Mesenteric fat pad (tissue), 1 donor: ENCODE measurements around the gene RAB34. TPM values are rescaled to one million over a fixed set of nuclear protein-coding genes. Genes with fewer than 3 reads are reported as not detected.

Experiments used
- DNase-seq: peaks from one replicate; pipeline ENCODE4 v3.0.0-alpha.2; 2020; ENCODE audit warnings: low spot score
- total RNA-seq: library from RNA; stranded (reverse); fragmentation: NEBNext Ultra II Directional; extraction: Animal tissue kit (Norgen Biotek cat#: 25700); gene quantifications from one replicate; pipeline ENCODE4 v1.2.1, GENCODE V29; 2021
- donor health status: DM: yes; HTN: yes; CAD: no.

Gene RAB34
- total RNA-seq, 1 donor from 2014 or later: 43.3 TPM

DNA sequence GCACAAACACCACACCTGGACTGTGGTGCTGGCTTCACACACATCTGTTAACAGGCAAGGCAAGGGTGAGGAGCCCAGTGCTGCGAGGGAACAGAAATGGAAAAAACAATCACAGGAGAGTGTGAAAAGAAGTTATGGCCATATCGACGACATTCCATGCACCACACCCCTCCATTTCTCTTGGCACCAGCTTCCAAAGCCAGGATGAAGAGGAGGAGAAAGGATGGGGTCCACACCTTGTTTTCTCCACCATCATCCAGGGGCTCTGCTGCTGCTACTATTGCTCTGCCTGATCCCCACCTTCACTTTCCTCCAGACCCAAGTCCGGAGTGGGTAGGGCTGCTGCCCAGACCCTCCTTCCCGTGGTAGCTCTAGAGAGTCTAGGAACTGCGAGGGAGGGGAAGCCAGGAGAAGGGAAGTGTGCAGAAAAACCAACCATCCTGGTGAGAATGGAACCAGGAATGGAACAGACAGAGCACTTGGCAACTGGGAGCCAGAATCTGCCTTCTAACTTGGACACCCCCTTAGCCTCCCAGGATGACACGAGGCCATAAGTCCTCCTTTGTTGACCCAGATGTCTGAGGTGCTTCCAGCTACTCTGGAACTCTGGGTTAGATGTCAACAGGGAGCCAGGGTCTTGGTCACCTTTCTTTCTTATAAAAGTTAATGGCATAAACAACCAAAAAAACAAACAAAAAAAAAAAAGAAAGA is 4.8 kb downstream of the RAB34 start:
- no peak for DNase-seq

DNA sequence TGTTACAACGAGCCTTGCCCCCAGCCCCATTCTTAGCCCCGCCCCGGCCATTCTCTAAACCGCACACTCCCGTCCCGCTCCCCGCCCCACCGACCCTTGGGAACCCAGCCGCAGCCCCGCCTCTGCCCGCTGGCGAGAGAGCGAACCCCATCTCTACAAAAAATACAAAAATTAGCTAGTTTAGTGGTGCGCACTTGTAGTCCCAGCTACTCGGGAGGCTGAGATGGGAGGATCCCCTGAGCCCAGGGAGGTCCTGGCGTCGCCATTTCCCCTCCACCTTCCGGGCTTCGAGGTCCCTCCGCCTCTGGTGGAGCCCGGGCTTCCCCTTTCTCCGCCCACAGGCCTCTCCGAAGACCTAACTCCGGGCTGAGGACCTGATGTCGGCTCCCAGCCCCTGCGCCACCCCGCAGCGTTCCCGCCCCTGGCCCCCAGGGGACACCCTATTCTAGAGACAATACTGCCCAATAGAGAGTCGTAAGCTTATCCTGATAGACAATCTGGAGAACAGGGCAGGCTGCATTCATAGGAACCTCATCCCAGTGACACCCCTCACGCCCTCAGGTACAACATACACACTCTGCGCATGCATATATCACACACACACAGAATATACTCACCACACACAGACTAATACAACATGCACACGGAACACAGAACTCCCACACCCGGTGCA is 5.5 kb downstream of the RAB34 start:
- no peak for DNase-seq

DNA sequence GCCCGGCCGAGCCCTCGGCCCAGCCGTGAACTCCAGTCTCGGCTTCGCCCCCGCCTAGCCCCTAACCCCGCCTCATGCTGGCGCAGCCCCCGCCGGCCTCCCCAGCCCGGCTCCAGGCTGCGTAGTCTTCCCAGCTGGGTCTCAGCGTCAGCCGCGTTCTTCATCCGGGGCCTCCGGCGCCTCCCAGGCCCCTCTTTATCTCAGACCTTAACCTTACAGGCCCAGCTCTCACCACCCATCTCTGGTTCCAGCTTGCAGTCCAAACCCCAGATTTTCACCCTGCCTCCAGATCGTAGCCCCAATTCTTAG is 6.0 kb downstream of the RAB34 start, which contains the start of gene PROCA1:
Gene PROCA1, minus strand, starts transcription at position 166 of the 309 bp plus-strand sequence. CDS start 228 bp downstream, outside the sequence.
- no peak for DNase-seq

DNA sequence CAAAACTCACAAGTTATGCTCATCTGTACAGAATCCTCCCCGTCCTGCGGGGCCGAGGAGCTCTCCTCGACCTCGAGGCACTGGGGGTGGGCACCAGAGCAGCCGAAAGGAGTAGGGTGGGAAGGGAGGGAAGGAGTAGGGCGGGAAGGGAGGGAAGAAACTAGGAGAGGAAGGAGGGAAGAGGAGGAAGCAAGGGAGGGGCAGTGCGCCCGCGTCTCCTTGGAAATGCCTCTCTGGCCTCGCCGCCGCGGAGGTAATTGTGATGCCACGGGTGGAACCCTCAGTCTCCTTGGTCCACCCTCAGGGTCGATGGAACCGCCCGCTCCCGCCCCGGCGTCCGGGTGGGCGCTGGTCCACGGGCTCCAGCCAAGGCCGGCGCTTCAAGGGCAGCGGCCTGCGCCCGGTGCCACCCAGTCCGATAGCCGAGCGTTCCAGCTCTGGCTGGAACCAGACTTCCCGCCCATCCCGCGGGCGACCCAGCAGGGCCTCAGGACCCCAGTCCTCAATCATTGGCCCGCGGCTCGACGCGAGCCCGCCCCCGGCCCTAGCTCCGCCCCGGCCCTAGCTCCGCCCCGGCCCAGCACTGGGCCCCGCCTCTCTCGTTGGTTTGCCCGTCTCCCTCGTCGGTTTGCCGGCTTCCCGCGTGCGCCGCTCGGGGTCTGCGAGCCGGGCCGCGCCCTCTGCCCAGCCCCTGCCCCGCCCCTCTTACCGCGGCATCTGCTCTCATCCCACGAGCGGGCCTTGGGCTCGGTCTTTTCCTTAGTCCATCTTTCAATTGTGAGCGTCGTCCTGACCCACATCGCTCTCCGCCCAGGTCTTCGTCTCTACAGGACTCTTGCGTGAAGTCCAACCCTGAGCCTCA is 6.6 kb downstream of the RAB34 start:
- DNase-seq: peak; percentile 96

DNA sequence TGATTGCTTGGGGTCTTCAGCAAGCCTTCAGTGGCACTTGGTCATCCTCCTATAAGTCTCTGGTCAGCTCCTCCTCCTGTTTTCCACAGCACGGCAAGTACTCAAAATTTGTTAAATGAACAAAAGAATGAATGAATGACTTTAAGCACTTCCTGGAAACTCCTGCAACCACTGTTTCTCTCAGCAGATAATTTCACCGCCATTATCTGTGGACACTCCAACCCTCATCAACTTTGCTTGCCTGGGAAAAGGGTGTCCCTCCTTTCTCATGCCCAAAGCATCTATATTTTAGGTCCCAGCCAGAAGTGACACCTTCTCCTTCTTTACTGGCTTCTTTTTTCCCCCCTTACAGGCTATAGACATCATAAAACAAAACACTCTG is 10.3 kb downstream of the RAB34 start:
- no peak for DNase-seq

DNA sequence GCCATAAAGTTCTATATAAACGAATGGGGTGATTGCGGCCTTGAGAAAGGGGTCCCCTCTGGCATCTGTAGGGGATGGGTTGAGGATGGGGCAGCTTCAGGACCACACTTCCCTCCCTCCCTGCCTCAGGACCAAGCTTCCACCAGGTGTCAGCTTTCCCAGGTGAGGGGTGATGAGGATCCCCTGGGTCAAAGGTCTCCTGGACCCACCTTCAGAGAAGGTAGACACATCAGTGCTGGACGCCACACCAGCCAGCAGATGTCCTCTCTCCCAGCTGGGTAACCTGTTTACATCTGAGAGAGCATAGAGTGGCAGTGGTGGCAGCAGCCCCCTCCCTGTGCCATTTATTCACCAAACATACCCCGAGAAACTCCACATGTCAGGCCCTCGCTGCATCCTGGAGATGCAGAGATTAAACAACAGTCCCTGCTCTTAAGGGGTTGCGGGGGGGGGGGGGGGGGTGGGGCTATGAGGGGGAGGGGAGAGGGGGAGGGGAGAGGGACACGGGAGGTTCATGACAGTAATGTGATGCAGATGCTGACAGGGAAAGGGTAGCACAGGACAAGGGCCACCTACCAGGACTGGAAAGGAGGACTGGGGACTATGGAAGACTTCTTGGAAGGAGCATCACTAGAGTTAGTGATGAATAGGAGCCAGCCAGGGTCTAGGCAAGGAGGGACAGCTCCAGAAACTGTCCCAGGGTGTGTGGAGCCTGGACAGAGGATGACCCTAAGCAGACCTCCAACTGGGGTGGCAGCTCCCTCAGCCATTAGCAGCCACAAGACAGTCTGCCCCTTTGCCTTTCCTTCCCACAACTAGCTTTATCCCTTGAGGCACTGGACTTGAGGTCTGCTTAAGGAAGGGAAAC is 11.0 kb downstream of the RAB34 start:
- DNase-seq: no peak

DNA sequence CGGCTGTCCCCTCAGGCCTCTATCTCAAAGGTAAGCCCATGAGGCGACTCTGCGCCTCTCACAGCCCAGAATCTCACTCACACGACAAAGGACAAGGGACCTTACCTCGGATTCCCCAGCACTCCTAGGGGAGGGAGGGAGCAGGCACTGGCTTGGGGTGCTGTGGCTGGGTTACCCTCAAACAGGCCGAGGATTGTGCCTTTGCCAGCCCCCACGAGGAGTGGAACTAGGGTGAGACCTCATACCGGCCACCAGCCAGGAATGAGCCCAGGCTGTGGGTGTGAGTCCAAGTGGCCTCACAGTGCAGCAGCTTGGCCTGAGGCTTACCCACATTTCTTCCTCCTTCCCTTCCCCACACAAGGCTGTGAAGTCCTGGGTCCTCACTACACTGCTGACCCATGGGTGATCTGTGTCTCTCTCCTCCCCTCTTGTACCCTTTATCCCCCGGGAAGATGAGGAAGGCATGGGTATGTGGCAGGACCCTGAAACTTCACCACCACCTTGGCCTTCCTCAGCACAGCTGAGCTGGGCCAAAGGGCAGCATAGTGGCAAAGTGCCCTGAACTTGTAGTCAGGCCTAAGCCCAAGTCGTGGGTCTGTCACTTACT is 11.8 kb downstream of the RAB34 start:
- no peak for DNase-seq

DNA sequence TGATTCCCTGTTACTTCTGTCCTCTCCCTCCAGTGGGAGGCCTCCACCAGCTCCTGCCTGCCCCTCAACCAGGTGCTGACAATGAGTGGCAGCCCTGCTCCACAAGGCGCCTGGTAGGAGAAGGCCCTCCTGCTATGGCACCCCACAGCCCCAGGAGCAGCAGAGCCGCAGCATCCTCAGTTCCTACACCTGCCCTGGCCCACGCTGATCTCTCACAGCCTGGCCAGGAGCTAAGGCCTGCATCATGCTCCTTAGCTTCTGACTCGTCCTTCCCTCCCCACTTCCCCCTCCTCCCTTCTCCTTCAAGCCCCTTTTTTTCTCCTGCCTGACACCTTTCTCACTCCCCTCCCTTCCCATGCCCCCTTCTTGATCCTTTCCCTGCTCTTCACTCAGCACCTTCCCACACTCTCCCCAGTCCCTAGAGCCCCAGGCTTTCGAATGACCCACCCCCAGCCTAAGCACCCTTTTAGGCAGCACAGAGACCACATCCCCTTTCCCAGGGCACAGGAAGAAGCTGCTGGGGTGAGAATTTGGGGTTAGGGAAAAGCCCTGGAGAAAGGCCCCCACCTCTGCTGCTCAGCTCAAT is 12.5 kb downstream of the RAB34 start:
- DNase-seq: no peak

DNA sequence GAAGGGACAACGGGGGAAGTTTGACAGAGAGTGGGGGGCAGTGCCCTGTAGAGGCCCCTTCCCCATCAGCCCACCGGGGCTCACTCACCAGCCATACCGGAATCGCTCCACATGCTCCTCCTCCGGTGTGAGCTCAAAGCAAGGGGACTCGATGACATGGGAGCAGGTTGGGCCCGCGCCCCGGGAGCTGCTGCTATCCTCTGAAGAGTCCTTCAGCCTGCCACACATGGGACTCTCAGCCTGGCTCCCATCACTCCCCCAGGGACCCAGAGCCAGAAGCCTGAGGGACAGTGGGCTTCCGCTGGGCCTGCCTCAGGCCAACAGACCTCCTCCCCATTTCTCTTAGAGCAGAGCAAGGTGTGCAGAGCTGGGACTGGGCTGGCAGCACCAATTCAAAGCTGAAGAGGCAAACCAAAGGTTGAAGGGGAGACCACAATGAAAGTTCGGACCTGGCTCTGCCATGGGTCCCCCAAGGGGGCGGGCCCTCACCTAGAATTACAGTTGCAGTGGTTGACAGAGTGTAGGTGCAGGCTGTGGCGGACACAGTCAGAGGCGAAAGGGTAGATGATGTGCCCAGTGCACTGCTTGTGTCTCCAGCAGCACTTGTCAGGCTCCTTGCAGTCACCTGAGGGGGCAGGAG is 13.3 kb downstream of the RAB34 start:
- no peak for DNase-seq

DNA sequence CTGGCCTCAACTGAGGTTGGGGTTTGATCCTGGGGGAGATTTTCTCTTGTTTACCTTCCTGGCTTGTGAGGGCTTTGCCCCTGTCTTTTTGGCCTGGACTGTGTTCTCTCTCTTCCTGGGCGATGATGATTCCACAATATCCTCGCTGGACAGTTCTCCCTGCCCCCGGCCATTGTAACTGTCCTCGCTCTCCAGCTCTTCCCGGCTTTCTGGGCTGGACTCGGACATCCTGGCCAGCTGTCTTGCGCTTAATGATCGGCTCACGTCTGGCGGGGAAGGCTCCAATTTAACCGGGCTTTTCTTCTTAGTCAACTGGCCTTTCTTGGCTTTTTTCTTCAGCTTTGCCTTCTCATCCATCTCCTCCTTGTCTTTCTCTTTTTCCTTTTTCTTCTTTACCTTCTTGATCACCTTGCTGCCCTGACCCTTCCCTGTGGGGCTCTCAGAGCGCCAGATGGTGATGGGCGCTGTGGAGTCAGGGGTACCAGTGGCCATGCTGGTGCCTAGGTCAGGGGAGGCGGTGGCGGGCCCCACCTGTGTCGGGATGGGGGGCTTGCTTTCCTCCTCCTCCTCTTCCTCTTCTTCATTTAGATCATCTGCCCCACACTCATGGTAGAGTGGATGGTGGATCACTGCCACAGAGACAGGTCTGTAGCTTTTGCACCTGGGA is 14.0 kb downstream of the RAB34 start:
- DNase-seq: no peak

DNA sequence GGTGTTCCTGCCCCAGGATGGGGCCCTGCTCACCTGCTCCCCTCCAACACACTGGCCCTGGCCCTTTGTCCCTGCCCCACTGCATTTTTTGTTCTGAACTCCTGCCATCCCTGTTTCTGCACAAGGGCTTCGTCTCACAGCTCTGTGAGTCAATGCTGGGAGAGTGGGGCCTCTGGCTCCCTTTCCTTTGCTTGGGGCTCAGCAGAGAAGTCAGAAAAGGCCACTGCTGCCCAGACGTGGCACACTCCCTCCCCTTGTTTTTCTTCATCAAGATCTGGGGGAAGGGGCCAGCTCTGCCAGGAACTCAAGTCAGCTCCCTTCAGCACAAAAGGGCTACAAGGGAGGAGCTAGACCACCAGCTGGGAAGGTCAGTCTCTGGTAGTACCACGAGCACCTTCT is 14.9 kb downstream of the RAB34 start:
- no peak for DNase-seq

DNA sequence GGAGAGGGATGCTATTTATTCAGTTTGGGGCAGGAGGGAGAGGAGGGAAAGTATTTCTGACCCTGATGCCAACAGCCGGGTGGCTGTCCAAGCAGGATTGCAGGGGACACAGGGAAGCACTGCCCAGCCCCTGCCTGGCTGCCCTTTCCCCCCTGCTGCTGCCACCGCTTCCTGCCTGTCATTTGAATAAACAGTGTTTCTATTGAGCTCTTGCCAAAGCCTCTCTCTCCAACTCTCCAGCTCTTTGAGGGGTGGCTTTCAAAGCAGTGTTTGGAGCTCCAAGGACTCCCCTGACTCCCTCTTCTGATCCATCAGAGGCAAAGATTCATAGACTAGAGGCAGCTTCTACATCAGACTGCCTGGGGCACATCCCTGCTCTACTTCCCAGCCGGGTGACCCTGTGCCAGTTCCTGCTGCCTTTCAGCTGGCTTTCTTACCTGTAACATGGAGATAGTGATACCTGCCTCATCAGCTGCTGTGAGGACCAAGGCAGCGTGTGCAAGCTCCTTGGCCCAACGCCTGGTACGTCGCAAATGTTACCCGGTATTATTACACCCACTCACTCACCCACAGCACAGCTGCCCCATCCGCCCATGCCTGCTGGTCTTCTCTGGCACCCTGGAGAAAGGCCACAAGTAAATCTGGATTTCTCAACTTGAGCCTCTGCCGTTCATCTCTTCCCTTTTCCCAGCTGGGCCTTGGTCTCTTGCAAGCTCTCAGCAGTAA is 15.5 kb downstream of the RAB34 start:
- DNase-seq: no peak

DNA sequence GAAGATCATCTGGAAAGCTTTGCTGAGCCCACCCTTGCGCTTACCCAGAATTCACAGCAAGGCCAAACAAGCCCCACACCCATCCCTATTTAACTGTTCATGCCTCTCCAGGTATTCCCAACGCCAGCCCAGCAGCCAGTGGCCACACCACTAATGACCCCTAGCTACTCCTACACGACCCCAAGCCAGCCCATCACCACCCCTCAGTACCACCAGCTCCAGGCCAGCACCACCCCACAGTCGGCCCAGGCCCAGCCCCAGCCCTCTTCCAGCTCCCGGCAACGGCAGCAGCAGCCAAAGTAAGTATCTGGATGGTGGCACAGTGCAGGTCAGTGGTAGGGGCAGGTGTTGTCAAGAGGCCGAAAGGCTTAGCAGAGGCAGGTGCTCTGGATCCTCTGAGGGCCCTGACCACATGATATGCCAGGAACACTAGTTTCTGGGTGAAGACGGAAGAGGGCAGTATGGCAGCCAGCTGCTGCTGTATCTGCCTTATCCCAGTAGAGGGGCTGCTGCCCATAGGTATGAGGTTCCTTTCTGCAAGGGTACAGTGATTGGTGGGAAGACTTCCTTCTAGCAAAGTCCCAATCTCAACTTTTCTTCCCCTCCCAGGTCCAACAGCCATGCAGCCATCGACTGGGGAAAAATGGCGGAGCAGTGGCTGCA is 16.7 kb downstream of the RAB34 start:
- no peak for DNase-seq

DNA sequence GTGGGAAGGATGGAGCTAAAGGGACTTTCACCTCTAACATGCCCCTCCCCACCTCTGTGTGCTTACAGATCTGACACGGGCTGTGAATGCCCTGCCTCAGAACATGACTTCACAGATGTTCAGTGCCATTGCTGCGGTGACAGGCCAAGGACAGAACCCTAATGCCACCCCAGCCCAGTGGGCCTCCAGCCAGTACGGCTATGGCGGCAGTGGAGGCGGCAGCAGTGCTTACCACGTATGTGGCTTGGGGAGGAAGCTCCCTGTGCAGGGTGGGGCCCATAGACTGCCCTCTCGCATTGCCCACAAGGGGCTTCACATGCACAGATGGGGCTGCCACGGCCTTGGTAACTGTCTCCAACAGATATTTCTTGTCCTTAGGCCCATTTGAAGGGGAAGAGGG is 17.4 kb downstream of the RAB34 start:
- no peak for DNase-seq

DNA sequence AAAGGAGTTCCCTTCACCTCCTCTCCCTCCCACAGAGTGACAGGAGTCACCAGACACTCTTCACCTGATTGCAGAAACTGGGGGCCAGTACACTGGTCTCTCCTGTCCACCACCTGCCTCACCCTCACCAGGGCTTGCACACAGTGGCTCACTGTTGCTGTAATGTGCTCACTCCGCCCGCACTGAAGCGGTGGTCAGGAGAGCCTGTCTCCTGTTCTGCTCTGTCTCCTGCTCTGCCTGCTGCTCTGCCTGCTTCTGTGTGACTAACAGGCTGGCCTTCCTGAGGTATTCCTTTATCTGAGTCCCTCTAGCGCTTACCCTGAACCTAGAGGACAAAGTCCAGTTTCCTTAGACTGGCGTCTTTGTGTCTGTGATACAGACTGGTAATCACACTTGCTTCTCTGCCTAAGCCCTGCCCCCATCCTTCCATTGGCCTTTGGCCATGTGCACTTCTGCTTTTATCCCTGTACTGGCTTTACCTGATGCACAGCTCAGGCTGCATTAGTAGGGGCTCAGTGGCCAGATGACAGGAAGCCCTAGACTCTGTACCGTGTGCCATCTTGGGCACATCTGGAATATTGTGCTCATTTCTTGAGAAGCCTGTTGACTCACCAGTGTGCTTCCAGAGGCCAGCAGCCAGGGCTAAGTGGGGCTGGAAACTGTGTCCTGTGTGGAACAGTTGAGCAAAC is 19.3 kb downstream of the RAB34 start:
- DNase-seq: no peak

DNA sequence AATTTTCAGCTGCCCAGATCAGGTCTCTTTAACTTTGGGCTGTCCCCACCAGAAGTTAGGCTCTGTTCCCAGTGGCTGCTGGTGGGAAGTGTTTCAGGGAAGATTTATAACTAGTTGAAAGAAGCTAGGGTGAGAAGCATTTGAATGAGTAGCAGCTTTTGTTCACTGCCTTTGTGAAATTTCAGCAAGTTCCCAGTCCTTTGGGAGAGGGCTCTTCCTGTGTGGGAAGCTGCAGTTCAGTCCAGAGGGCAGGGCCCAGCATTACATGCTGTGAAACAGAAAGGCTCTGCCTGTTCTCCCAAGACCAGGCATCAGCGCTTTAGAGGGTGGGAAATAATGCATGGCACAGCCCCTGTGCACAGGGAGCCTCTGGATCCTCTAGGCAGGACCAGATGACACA is 23.8 kb downstream of the RAB34 start:
- no peak for DNase-seq

DNA sequence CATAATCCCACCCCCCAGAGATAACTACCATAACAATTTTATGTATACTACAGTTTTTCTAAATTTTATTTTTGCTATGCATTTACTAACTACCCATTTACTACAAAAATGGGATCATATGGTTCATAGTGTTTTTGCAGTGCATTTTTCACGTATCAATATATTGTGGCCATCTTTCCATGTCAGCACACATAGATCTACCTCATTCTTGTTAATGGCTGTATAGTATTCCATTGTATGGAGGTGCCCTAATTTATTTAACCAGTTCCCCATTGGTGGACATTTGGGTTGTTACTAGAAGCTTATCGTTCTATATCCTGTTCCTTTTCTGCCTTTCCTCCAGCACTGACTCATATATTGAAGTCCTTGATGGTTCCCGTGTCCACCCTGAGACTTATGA is 28.7 kb downstream of the RAB34 start:
- no peak for DNase-seq

DNA sequence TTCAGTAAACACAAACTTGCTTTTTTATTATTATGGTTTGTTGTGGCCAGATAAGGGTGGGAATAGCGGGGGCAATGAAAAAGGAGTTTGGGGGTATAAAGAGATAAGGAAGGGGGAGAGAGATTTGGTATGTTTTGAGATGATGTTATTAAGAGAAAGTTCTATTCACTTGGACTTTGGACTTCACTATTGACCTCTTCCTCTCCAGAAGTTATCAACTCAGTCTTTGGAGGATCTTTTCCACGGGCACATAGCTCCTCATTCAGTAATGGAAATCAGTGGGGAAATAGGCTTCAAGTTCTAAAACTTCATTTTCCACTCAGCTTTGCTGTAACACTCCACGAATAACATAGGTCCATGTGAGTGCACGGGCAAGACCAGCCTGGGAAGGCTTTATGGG is 29.2 kb downstream of the RAB34 start:
- DNase-seq: no peak
